Cardiac fibroblast (primary cell): Measurements from ENCODE around the gene WASF1.

Experiments used
- DNase-seq, 2 donors: peaks; one replicate each; pipeline versions ENCODE4 v3.0.0 to v3.0.0-alpha.2; 2010; ENCODE audit warnings: low read depth in 2 of 2
- H3K4me3 ChIP-seq, 2 donors: replicated peaks in 1 of 2; 1 replicate in 1 of 2; 2 replicates in 1 of 2; pipeline ENCODE4 v1.5.1; 2011; ENCODE audit warnings: low read depth in 2 of 2, low read length in 2 of 2, mild to moderate bottlenecking in 2 of 2, moderate library complexity in 1 of 2
- CTCF ChIP-seq: IDR thresholded peaks from one replicate; pipeline ENCODE4 v1.5.1; 2011; ENCODE audit warnings: low read depth, mild to moderate bottlenecking, low read length, inconsistent platforms

Gene WASF1

GRCh38 chr6:110178626-110179405, 654 bp downstream of the WASF1 start:
- DNase-seq, result peak; percentile 72 to 74
- peak overlapping the region; percentile 72 to 94 for H3K4me3 ChIP-seq
- TF ChIP-seq CTCF, result peak; percentile 78

GRCh38 chr6:110173506-110174132, 5.9 kb downstream of the WASF1 start:
- no peak for TF ChIP-seq CTCF
- H3K4me3 ChIP-seq, result no peak overlapping the region
- peak in 1 of 2 donors; percentile 14 for DNase-seq

GRCh38 chr6:110170081-110170480, 9.4 kb downstream of the WASF1 start:
- no peak for DNase-seq
- H3K4me3 ChIP-seq, result no peak overlapping the region
- no peak for TF ChIP-seq CTCF

- no peak for TF ChIP-seq CTCF
- DNase-seq, result peak in 1 of 2 donors; percentile 15
- no peak overlapping the region for H3K4me3 ChIP-seq
Measured at GRCh38 chr6:110158479-110158878, 21.0 kb downstream of the WASF1 start.

- DNase-seq, result no peak
- TF ChIP-seq CTCF, result no peak
- no peak overlapping the region for H3K4me3 ChIP-seq
Measured at GRCh38 chr6:110147870-110148269, 31.6 kb downstream of the WASF1 start.

- TF ChIP-seq CTCF, result no peak
- peak; percentile 56 to 89 for DNase-seq
- no peak overlapping the region for H3K4me3 ChIP-seq
Measured at GRCh38 chr6:110140650-110141049, 38.8 kb downstream of the WASF1 start.
